GM19452 (cell line): Measurements from ENCODE around the gene ZNF385C.

ENCODE experiments used
- ATAC-seq: cut with Tn5 transposase; IDR thresholded peaks from one replicate; pipeline ENCODE4 v1.9.1; 2021; ENCODE audit not compliant: unreplicated experiment

The ZNF385C gene

DNA sequence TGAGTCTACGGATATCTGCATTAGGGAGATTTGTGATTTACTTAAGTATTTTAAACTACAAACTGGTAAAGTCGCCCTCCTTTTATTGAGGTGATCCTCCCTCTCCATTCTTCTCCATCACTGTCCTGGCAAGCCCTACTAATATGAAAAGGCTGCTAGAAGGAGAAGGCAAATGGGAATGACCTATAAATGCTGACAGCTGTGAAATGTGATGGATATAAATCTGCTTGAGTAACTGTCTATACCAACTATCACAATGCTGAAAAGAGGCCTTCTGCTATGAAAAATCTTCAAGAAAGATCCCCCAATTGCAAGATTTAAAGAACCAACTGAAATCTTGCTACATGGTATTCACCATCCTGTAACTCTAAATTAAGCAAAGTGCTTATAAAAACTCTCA lies 96.5 kb downstream of the ZNF385C start:
- no peak for ATAC-seq

DNA sequence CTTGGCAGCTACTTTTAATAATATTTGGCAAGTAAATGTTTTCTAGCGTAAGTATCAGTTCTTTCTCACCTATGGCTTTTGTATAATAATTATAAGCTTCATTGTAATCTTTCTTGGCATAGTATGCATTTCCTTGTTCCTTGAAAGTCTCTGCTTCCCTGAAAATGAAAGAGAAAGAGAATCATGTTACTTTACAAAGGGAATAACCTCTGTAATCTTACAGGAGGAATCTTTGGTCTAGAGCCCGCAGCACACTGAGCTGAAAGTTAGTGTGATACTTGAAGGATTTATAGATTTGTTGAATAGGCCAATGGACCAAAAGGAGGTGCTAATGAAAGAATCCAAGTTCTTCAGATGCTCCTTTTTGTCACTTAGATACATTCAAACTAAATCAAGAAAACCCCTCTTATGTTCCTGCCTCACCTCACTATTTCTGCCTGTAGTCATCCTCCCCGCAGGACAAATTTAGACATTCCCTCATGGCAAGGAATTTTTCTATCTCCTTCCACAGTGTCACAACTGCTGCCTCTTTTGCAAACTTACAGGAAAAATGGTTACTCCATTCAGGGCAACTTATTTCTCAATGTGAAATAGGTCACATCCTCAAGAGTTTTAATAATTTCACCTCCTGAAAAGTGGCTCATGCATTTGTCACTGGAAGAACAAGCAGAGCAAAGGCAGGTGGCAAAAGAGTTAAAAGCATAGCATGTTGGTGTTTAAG lies 97.7 kb downstream of the ZNF385C start:
- ATAC-seq = no peak

DNA sequence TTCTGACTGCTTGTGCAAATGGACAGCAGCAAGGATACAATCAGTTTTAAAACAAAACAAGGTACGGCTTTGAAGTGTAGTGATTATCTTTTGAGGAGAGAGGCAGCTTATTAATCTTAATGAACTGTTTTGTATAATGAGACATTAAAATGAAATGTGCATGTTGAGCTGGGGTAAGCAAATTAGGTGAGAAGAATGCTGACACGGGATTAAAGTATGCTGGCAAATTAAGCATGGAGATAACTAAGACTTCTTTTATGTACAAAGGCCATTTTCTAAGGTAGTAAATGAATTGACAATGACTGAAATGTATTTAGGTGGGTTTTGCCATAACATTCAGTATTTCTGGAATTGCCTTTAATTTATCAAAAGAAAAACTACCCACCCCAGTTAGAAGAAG lies 99.8 kb downstream of the ZNF385C start:
- no peak for ATAC-seq

DNA sequence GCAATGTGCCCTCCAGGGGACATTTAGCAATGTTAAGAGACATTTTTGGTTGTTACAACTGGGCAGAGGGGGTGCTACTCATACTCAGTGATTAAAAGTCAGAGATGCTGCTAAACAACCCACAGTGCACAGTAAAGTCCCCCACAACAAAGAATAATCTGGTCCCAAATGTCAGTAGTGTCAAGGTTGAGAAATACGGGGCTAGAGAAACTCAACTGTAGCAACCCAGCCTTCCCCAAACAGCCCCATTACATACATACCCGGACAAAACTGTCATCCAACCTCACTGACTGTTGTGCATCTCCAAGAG lies 101.5 kb downstream of the ZNF385C start:
- no peak for ATAC-seq

DNA sequence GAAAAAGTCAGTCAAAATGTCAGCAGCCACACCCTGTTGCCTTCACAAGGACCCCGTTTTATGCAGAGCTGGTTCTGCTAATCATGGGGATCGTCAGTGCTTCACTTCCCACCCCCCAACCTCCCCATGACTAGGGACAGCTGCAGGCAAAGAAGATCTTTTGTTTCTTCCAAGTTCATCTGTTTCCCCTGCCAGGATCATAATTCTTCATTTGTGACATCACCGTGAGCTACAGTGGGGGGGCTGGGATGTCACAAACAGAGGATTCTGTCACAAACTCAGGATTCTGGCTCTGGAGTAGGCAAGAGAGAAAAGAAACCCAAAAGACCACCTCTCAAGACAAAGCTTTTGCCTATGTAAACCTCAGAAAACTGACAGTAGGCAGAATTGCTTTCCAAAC lies 105.7 kb downstream of the ZNF385C start:
- no peak for ATAC-seq

DNA sequence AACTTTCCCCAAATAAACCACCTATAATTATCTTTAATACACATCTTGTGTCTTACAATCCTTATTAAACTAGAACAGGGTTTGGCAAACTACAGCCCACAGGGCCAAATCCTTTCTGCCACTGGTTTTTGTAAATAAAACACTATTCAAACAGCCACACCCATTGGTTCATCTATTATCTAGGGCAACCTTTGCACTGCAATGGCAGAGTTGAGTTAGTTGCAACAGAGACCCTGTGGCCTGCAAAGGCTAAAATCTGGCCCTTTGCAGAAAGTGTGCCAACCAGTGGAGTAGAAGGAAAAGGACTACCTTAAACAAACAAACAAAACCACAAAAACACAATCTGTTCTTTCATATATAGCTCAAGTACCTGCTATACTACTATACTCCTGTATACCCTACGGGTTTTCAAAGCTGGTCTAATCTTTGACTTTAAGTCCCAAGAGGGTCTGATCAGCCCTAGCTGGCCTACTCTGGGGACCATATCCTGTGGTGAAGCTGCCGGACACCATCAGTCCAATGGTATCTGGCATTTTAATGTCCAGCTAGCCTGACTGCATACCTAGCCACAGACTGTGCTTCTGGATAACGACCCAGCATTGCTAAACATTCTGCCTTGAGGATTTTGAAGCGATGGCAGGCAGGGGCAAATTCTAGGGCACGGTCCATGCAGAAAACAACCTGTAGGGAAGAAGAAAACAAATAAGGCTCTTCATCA lies 108.4 kb downstream of the ZNF385C start:
- ATAC-seq = no peak

DNA sequence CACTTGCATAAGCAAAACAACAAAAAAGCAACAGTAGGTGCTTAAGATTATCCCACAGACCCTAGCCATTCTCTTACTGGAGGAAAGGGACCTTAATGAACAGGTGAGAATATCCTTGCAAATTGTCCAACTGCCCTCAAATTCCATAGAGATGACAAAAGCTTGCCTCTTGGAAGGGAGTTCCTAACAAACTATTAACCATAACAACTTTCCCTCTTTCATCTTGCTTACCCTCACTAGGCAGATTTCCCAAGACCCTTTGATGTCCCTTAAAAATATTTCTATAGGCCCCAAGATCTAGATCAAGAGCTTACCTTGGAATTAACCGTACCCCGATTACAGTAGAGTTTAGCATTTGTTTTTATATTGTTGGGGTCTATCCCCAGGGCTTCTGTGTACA lies 109.9 kb downstream of the ZNF385C start:
- no peak for ATAC-seq

DNA sequence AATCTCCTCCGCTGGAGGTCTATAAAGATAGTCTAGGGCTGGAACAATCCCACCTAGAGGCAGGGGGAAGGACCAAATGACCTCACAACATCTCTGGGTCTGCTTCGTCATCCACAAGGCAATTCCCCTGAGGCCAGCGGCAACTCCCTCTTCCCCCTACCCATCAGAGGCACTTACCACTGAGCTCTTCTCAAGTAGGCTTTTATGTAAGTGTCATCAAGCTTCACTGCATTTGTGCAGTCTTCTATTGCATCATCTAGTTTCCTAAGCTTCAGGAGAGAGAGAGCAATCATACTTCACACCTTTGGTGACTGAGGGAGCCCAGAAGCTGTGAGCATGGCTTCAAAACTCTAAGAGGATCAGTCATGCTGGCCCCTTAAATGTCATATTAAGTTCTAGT lies 110.6 kb downstream of the ZNF385C start:
- ATAC-seq = no peak

DNA sequence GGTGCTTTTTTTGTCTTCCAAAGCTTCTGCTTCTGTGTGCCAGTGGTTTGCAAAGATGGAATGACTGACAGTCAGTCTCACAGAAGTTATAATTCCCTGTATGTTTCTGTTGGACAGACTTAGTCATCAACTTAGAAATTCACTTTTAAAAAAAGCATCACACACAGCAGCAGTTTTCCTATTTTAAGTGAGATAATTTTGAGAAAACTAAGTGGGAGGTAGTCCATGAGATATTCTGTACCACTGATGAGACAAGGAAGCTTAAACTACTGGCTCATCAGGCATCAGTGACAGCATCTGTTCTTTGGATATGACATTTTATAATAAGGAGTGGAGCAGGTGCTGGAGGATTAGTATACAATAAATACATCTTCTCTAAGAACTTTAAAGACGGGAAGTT lies 111.6 kb downstream of the ZNF385C start:
- ATAC-seq = no peak

DNA sequence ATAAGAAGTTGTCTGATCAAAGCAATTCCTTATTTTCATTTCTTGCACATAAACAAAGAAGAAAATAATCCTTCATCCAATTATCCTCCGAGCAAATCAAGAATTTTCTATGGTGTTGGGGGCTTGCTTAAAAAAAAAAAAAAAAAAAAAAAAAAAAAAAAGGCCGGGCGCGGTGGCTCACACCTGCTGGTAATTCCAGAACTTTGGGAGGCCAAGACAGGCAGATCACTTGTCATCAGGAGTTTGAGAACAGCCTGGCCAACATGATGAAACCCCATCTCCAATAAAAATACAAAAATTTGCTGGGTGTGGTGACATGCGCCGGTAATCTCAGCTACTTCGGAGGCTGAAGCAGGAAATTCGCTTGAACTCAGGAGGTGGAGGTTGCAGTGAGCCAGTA lies 112.4 kb downstream of the ZNF385C start:
- no peak for ATAC-seq

DNA sequence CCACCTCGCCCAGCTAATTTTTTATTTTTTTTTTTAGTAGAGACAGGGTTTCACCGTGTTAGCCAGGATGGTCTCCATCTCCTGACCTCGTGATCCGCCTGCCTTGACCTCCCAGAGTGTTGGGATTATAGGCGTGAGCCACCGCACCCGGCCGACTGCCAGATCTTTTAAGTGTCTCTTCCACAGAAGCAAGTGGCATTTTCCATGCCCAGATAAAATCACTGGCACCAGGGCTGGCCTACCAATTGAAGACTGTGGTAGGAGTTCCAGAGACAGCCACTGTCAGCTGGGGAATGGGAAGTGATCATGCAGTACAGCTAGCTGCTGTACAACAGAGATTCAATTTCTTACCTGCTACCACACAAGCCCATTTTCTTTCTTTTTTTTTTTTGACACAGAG lies 113.8 kb downstream of the ZNF385C start:
- no peak for ATAC-seq

DNA sequence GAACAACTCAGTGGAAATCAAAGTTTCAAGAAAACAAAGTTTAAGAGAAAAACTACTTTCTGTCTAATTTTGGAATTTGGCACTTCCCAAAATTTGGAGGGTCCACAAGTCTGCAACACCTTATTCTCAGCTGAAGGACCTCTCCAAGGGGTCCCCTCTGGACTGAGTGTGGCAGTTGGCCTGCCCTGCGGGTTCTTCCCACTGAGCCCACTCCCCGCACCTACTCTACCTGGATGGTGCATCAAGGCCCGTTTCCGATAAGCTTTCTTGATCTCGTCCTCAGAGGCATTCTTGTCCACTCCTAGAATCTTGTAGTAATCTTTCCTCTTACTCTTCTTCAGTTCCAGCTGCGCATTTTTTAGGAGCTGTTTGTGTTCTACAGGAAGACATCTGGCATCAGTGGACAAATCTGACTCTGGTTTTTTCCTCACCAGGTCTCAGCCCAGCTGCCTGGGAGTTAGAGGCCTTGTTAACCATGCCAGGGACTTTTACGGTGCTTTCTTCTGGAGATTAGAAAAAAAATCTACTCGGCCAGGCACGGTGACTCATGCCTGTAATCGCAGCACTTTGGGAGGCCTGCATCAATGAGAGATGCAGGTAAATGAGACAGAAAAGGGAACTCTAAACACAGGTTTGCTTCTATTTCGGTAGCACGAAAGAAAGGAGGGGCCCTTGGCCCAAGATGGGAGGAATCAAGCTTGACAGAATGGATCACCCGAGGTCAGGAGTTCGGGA lies 116.1 kb downstream of the ZNF385C start:
- ATAC-seq = no peak

DNA sequence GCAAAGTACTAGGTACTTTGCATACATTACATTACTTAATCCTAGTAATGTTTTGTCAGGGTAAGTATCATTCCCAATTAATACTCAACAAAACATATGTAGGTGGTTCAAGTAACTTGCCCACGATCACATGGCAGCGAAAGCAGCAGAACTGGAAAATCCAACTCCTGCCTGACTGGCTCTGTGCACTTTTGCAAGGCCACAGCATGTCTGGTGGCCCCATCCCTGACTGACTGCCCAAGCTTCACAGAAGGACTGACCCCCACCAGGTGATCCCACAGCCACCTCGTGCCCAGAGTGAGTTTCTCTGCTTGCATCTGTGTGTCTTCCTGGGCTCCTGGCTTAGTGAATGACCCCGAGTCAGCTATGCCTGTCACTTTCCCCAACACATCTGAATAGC lies 120.3 kb downstream of the ZNF385C start:
- no peak for ATAC-seq

DNA sequence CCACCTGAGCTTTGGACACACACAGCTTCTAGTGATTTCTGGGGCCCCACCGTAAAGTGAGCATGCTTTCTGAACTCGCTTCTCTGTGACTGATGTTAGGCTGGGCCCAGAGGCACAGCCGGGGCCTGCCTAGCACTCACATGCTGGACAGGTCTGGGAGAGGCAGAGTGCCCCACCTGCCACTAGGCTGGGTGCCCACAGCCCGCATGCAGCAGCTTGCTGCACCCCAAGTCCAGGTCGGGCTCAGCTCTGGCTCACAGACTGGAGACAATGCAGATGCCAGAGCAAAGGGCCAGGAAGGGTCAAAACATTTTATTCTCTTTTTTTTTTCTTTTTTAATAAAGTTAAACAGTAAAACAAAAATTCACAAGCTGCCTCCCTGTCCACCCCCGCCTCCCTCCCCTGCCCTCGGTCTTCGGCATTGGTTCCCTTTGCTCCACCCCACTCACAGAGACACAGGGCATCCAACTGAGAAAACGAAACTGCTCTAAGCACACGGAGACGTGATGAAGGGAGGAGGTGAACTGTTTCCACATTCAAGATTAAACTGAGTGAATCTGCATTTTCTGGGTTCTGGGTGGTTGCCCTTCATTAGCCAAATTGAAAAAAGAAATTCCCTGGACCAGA lies 122.0 kb downstream of the ZNF385C start:
- ATAC-seq = no peak
